CD4-positive, alpha-beta T cell treated with Interleukin-15 for 1 hour (primary cell): ENCODE measurements around the gene PLEKHM1.

Experiments used
- DNase-seq: peaks from one replicate; pipeline ENCODE4 v3.0.0-alpha.2; 2020

PLEKHM1 gene

GRCh38 chr17:45395569-45396415, 94.7 kb downstream of the PLEKHM1 start:
- DNase-seq, result no peak

GRCh38 chr17:45394913-45395568, 95.5 kb downstream of the PLEKHM1 start:
- DNase-seq, result peak; percentile 39

GRCh38 chr17:45394564-45394912, 96.0 kb downstream of the PLEKHM1 start:
- no peak for DNase-seq

- no peak for DNase-seq
Measured at GRCh38 chr17:45394091-45394490, 96.4 kb downstream of the PLEKHM1 start.

- no peak for DNase-seq
Measured at GRCh38 chr17:45393411-45393810, 97.1 kb downstream of the PLEKHM1 start.

- DNase-seq, result no peak
Measured at GRCh38 chr17:45391918-45392317, 98.6 kb downstream of the PLEKHM1 start.

- DNase-seq, result no peak
Measured at GRCh38 chr17:45391291-45391690, 99.2 kb downstream of the PLEKHM1 start.

- DNase-seq, result no peak
Measured at GRCh38 chr17:45389354-45389753, 101.2 kb downstream of the PLEKHM1 start.

- no peak for DNase-seq
Measured at GRCh38 chr17:45388604-45389325, 101.8 kb downstream of the PLEKHM1 start.

GRCh38 chr17:45387739-45388138, 102.8 kb downstream of the PLEKHM1 start:
- no peak for DNase-seq

GRCh38 chr17:45386178-45386577, 104.3 kb downstream of the PLEKHM1 start:
- no peak for DNase-seq
